HepG2 (cell line): ENCODE results near the gene TBX6. TPM values are rescaled to one million over a fixed set of nuclear protein-coding genes. Genes with fewer than 3 reads are reported as not detected.

Source experiments
- AGO2 ChIP-seq: fragments of 200-400 bp; formaldehyde crosslinking; optimal IDR thresholded peaks from 2 replicates; pipeline ENCODE3; 2017; ENCODE audit warnings: mild to moderate bottlenecking, low read depth, low read length, moderate library complexity
- HIC2 ChIP-seq: sonication (generic); formaldehyde crosslinking; IDR thresholded peaks from 2 replicates; pipeline ENCODE4 v1.9.0; 2022; ENCODE audit warnings: low read depth, missing genetic modification reagents
- HNRNPLL ChIP-seq: fragments of 200-400 bp; formaldehyde crosslinking; IDR thresholded peaks from 2 replicates; pipeline ENCODE4 v1.6.1; 2017; ENCODE audit warnings: mild to moderate bottlenecking, low read depth, low read length; ENCODE audit not compliant: poor library complexity, severe bottlenecking
- MTA1 ChIP-seq: sonication (generic); formaldehyde crosslinking; IDR thresholded peaks from 2 replicates; pipeline ENCODE4 v1.4.0; 2020; ENCODE audit warnings: missing genetic modification reagents, mild to moderate bottlenecking, borderline replicate concordance
- MYC ChIP-seq: sonication (generic); formaldehyde crosslinking; IDR thresholded peaks from 2 replicates; pipeline ENCODE4 v1.9.0; 2021; ENCODE audit warnings: missing genetic modification reagents, borderline replicate concordance
- POLR2AphosphoS5 ChIP-seq: IDR thresholded peaks from 2 replicates; pipeline ENCODE4 v1.6.1; 2012; ENCODE audit warnings: low read depth, low read length
- SOX6 ChIP-seq, 2 experiments: fragments of 450-650 bp in 1 of 2; sonication (generic) in 1 of 2; formaldehyde crosslinking in 1 of 2; IDR thresholded peaks; 2 replicates each; pipeline versions ENCODE4 v1.4.0 to v1.6.1; 2017 to 2020; ENCODE audit warnings: antibody characterized with exemption in 1 of 2, mild to moderate bottlenecking in 1 of 2, missing genetic modification reagents in 1 of 2
- SRSF4 ChIP-seq: fragments of 200-400 bp; formaldehyde crosslinking; IDR thresholded peaks from one replicate; pipeline ENCODE4 v1.6.1; 2018; ENCODE audit warnings: mild to moderate bottlenecking, low read depth, low read length, moderate library complexity; ENCODE audit not compliant: poor library complexity, severe bottlenecking
- TEAD3 ChIP-seq: optimal IDR thresholded peaks from 2 replicates; pipeline ENCODE3; 2016; ENCODE audit warnings: borderline replicate concordance
- ZNF12 ChIP-seq: sonication (generic); formaldehyde crosslinking; IDR thresholded peaks from 2 replicates; pipeline ENCODE4 v1.5.0; 2020; ENCODE audit warnings: missing genetic modification reagents
- ZNF235 ChIP-seq: sonication (generic); formaldehyde crosslinking; IDR thresholded peaks from 2 replicates; pipeline ENCODE4 v1.8.1; 2023; ENCODE audit warnings: mild to moderate bottlenecking, missing genetic modification reagents, borderline replicate concordance
- ZNF350 ChIP-seq: sonication (generic); formaldehyde crosslinking; IDR thresholded peaks from 2 replicates; pipeline ENCODE4 v1.4.0; 2020; ENCODE audit warnings: mild to moderate bottlenecking, low read depth, missing genetic modification reagents, borderline replicate concordance
- ZNF580 ChIP-seq: IDR thresholded peaks from 2 replicates; pipeline ENCODE4 v1.6.1; 2016; ENCODE audit warnings: low read depth, borderline replicate concordance
- ZNF891 ChIP-seq: sonication (generic); formaldehyde crosslinking; IDR thresholded peaks from 2 replicates; pipeline ENCODE4 v1.5.0; 2020; ENCODE audit warnings: mild to moderate bottlenecking, missing genetic modification reagents
- ZSCAN25 ChIP-seq: sonication (generic); formaldehyde crosslinking; IDR thresholded peaks from 2 replicates; pipeline ENCODE4 v1.8.0; 2022; ENCODE audit warnings: mild to moderate bottlenecking, missing genetic modification reagents
- polyA plus RNA-seq, 8 experiments: library from polyadenylated mRNA; depleted of rRNA in 3 of 8; stranded (reverse) in 7 of 8; unstranded in 1 of 8; fragments of >200 nt; fragmentation: Illumina TruSeq in 4 of 8; extraction: Trizol in 4 of 8; gene quantifications; 2 replicates each; pipeline versions ENCODE4 v1.2.1 to v1.2.3, GENCODE V29; 2011 to 2016; ENCODE audit warnings: low read depth in 4 of 8, missing spikeins in 1 of 8, mixed read lengths in 1 of 8; ENCODE audit not compliant: insufficient read depth in 1 of 8
- total RNA-seq, 5 experiments: library from RNA; depleted of rRNA; stranded (reverse); fragments of >200 nt; fragmentation: Illumina TruSeq; extraction: Trizol; gene quantifications; 2 replicates each; pipeline ENCODE4 v1.2.3, GENCODE V29; 2016; ENCODE audit warnings: low read depth in 1 of 5
- TF ChIP-seq, protein P1 (sequence below): IDR thresholded peaks from 2 replicates; pipeline ENCODE4 v1.6.1; 2012; ENCODE audit warnings: low read depth, low read length, improper control_type of control experiment
- TF ChIP-seq, protein P2 (sequence below): sonication (generic); formaldehyde crosslinking; IDR thresholded peaks from 2 replicates; pipeline ENCODE4 v1.4.0; 2020; ENCODE audit warnings: missing genetic modification reagents
- TF ChIP-seq, protein P3 (sequence below): sonication (generic); formaldehyde crosslinking; IDR thresholded peaks from 2 replicates; pipeline ENCODE4 v1.5.1; 2020; ENCODE audit warnings: mild to moderate bottlenecking, missing genetic modification reagents, moderate library complexity

TBX6 gene
- total and polyA plus RNA-seq, 2 of the 13 experiments (the other 11 are each of a cell fraction or from before 2014, with no cell fraction given), result 0.24 to 0.42 TPM

GRCh38 chr16:30069611-30070462 is 21.9 kb downstream of the TBX6 start (continued):
- TF ChIP-seq HNRNPLL (peak; percentile 28), ZNF891 (peak; percentile 25; the same call in 1 of the 2 replicates), MTA1 (0 out of 2 replicates have a peak, but pooled peaks have one; percentile 8), HIC2 (no peak), ZNF350 (CRISPR knock-in tag) (peak; percentile 40; the same call in 1 of the 2 replicates), MYC (CRISPR knock-in tag) (0 out of 2 replicates have a peak, but pooled peaks have one; percentile 16), ZNF12 (CRISPR knock-in tag) (no peak), ZNF235 (CRISPR knock-in tag) (0 out of 2 replicates have a peak, but pooled peaks have one; percentile 29), AGO2 (peak; percentile 85), ZSCAN25 (CRISPR knock-in tag) (peak; percentile 95), SOX6 (IDR thresholded peaks at IDR 0.05) (no peak), SOX6 (CRISPR knock-in tag; IDR thresholded peaks at IDR 0.05) (no peak), ZNF580 (CRISPR knock-in tag) (0 out of 2 replicates have a peak, but pooled peaks have one; percentile 15), TEAD3 (CRISPR knock-in tag) (no peak), POLR2AphosphoS5 (0 out of 2 replicates have a peak, but pooled peaks have one; percentile 17), SRSF4 (peak; percentile 29)
- TF ChIP-seq, protein P1, sequence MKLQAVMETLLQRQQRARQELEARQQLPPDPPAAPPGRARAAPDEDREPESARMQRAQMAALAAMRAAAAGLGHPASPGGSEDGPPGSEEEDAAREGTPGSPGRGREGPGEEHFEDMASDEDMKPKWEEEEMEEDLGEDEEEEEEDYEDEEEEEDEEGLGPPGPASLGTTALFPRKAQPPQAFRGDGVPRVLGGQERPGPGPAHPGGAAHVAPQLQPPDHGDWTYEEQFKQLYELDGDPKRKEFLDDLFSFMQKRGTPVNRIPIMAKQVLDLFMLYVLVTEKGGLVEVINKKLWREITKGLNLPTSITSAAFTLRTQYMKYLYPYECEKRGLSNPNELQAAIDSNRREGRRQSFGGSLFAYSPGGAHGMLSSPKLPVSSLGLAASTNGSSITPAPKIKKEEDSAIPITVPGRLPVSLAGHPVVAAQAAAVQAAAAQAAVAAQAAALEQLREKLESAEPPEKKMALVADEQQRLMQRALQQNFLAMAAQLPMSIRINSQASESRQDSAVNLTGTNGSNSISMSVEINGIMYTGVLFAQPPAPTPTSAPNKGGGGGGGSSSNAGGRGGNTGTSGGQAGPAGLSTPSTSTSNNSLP, result no peak
- TF ChIP-seq, protein P2, sequence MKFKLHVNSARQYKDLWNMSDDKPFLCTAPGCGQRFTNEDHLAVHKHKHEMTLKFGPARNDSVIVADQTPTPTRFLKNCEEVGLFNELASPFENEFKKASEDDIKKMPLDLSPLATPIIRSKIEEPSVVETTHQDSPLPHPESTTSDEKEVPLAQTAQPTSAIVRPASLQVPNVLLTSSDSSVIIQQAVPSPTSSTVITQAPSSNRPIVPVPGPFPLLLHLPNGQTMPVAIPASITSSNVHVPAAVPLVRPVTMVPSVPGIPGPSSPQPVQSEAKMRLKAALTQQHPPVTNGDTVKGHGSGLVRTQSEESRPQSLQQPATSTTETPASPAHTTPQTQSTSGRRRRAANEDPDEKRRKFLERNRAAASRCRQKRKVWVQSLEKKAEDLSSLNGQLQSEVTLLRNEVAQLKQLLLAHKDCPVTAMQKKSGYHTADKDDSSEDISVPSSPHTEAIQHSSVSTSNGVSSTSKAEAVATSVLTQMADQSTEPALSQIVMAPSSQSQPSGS (CRISPR knock-in tag), result no peak
- TF ChIP-seq, protein P3, sequence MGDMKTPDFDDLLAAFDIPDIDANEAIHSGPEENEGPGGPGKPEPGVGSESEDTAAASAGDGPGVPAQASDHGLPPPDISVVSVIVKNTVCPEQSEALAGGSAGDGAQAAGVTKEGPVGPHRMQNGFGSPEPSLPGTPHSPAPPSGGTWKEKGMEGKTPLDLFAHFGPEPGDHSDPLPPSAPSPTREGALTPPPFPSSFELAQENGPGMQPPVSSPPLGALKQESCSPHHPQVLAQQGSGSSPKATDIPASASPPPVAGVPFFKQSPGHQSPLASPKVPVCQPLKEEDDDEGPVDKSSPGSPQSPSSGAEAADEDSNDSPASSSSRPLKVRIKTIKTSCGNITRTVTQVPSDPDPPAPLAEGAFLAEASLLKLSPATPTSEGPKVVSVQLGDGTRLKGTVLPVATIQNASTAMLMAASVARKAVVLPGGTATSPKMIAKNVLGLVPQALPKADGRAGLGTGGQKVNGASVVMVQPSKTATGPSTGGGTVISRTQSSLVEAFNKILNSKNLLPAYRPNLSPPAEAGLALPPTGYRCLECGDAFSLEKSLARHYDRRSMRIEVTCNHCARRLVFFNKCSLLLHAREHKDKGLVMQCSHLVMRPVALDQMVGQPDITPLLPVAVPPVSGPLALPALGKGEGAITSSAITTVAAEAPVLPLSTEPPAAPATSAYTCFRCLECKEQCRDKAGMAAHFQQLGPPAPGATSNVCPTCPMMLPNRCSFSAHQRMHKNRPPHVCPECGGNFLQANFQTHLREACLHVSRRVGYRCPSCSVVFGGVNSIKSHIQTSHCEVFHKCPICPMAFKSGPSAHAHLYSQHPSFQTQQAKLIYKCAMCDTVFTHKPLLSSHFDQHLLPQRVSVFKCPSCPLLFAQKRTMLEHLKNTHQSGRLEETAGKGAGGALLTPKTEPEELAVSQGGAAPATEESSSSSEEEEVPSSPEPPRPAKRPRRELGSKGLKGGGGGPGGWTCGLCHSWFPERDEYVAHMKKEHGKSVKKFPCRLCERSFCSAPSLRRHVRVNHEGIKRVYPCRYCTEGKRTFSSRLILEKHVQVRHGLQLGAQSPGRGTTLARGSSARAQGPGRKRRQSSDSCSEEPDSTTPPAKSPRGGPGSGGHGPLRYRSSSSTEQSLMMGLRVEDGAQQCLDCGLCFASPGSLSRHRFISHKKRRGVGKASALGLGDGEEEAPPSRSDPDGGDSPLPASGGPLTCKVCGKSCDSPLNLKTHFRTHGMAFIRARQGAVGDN (CRISPR knock-in tag), result peak; percentile 36
